HG03354 (cell line): Measurements from ENCODE around the gene MAD2L1BP.
A peak's percentile ranks its signal among the peaks of the same experiment; 100 is the strongest.

Experiments
- ATAC-seq: cut with Tn5 transposase; IDR thresholded peaks from one replicate; pipeline ENCODE4 v1.9.1; 2021; ENCODE audit warnings: mild to moderate bottlenecking; ENCODE audit not compliant: unreplicated experiment, poor library complexity, severe bottlenecking

Gene MAD2L1BP

GRCh38 chr6:43678341-43678740 is 42.7 kb downstream of the MAD2L1BP start:
- ATAC-seq, result no peak

GRCh38 chr6:43679057-43679456 is 43.4 kb downstream of the MAD2L1BP start:
- ATAC-seq, result no peak

- ATAC-seq, result no peak
Measured at GRCh38 chr6:43680308-43681200, 44.9 kb downstream of the MAD2L1BP start.

GRCh38 chr6:43681303-43681702 is 45.7 kb downstream of the MAD2L1BP start:
- ATAC-seq, result no peak

GRCh38 chr6:43682724-43683429 is 47.2 kb downstream of the MAD2L1BP start:
- ATAC-seq, result no peak

GRCh38 chr6:43683708-43684455 is 48.2 kb downstream of the MAD2L1BP start:
- ATAC-seq, result peak; percentile 53

GRCh38 chr6:43687079-43687436 is 51.4 kb downstream of the MAD2L1BP start:
- ATAC-seq, result no peak

GRCh38 chr6:43687437-43688347 is 52.1 kb downstream of the MAD2L1BP start, which contains the start of gene MRPS18A:
TSS of gene MRPS18A (minus strand) at chr6:43687791. CDS start at chr6:43687779, 12 bp downstream.
- ATAC-seq, result peak; percentile 93

- no peak for ATAC-seq
Measured at GRCh38 chr6:43689421-43689820, 53.8 kb downstream of the MAD2L1BP start.
